Central memory CD4-positive, alpha-beta T cell (primary cell): ENCODE results near the gene COA7.

Experiments
- DNase-seq: peaks from one replicate; pipeline ENCODE4 v3.0.0; 2022

The COA7 gene

DNA sequence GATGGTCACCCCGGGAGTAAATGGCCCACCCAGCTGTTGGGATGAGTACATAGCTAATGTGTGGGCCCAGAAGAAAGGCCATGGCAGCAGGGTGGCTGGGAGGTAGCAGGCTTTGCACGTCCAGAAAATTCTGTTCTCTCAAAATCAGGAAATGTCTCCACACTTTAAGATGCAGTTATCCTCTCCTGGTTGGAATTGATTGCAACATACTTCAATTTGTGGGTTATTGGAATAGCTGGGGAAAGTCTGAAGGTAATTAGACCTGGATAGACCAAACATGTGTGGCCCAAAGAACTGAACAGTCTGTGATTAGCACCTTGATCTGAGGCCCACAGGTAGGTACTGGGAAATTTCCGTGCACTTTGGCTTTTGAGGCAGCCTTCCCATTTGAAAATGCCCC lies 30.2 kb downstream of the COA7 start:
- DNase-seq = no peak

DNA sequence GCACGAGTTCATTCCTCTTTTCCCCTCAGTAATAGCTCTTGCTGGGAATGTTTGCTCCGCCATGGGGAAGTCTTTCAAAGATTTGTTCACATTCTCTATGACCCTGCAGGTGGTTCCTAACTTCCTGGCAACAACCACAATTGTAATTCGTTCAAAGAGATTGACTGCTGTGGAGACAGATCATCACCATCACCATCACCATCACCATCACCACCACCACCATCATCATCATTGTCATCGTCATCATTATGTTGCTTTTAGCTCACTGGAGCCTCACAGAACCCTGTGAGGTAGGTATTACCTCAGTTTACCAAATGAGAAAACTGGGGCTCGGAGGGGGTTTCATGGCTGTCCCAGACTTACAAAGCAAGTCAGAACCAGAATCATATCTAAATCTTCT lies 30.9 kb downstream of the COA7 start:
- DNase-seq = no peak

DNA sequence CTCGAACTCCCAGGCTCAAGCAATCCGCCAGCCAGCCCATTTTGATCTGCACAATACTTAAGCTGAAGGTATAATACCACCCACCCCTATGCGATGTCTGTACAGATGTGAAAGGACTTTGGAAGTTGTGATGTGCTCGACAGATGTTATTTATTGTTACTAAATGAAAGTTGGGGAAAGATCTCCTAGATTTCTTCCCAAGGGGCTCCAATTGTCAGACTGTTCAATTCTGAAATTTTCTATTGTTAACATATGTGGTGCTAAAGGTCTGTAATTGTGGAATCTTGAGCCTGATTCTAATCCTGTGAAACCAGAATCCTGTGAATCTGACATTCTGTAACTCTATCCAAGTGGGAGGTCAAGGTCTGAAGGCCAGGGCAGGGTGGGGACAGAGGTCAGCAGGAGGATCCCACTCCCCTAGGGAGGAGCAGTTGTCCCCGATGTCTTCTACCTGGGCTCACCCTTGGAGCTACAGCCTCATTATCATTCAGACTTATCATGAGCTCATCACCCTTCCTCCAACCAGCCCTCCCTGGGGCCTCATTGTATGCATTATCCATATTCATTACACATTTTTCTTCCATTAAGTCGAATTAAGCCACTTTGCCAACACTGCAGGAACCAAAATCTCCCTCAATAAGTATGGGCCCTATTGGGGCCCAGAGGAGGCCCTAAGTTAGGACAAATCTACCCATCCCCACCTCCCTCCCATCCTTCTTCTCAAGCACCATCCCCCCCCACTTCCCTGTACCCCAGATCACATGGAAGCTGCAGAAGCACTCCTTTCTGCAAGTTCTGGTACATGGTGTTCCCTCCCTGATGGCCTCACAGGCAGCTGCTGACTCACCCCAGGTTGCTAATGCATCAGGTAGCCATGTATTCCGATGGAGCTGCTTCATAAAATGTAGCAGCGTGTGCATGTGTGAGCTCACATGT lies 32.9 kb downstream of the COA7 start:
- no peak for DNase-seq

DNA sequence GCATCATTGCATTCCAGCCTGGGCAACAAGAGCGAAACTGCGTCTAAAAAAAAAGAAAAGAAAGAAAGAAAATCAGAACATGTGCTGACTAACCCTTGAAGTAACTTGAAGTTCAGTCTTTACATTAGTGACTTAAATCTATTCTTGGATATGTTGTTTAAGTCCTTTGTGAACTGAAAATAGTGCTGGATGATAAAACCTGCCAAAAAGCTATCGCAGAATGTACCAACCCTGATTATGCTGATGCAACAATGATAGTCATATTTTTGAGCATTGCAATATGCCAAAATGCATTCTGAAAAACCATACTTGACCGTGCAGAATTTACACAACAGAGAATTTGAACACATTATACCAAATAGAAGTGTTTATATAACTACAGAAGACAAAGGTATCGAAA lies 34.4 kb downstream of the COA7 start:
- DNase-seq = no peak

DNA sequence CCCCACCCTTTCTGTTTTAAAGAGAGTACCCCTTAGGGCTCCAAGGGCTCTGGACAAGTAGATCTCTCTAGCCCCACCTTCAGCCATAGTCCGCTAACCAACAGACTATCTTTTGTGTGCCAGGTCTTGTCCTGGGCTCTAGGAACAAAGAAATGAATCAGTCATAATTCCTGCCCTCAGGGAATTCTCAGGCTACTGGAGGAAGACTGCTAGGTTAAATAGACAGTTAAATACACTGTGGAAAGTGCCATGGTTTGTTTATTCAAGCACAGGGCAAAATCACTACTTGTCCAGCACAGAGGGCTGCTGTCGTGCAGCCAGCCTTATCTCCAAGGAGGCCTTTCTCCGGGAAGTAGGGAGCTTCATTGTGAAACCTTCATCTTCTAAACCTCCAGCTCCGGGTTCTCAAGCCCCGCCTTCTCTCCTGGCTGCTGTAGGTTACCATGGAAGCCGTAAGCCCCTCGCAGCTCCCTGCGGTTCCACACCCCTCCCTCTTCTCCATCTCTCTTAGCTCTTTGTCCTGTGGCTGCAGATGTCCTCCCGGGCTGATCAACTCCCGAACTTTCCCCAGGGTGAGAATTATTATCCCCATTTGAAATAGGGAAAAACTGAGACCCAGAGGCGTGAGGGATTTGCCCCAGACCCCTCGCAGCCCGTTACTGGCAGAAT lies 35.4 kb downstream of the COA7 start:
- DNase-seq = no peak

DNA sequence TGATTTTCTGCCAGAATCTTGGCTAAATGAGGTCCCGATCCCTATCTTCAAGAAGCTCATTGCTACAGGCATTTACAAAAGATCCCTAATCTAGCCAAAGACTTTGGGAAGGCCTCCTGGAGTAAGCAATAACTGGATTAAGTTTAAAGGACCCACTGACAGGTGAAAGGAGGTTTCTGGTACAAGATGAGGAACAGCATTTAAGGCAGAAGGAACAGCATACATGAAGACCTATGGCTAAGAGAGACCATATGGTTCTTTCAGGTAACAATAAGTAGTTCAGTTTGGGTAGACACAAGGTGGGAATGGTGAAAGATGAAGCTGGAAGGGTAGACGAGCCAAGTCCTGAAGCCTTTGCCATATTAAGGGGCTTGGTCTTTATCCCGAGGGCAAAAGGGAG lies 37.3 kb downstream of the COA7 start:
- DNase-seq = no peak

DNA sequence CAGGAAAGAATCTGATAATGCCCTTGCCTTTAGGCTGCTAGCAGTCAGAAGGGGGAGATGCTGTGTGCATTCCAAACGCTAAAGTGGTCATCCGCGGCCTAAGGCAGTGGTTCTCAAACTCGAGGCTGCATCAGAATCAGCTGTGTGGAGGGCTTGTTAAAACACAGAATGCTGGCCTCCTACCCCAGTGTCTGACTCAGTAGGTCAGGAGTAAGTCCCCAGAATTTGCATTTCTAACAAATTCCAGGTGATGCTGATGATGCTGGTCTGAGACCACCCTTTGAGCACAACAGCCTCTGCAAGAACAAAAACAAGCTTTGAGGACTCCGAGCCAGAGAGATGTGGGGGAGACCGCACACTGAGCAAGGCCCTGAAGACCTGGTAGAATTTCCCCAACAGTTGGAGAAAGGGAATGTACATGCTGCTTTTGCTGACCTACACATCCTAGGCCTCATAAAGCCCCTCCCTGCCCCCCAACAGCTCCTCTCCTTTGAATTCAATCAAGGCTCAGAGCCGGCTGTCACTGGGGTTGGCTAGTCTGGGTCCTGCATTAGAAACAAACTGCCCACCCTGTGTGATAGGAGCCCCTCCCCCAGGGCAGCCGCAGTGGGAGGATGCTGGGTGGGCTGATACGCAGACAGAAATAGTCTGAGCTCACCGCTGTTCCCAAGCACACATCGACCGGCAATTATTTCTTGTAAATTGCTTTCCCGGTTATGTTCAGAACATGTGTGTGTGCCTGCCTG lies 38.1 kb downstream of the COA7 start:
- DNase-seq = no peak

DNA sequence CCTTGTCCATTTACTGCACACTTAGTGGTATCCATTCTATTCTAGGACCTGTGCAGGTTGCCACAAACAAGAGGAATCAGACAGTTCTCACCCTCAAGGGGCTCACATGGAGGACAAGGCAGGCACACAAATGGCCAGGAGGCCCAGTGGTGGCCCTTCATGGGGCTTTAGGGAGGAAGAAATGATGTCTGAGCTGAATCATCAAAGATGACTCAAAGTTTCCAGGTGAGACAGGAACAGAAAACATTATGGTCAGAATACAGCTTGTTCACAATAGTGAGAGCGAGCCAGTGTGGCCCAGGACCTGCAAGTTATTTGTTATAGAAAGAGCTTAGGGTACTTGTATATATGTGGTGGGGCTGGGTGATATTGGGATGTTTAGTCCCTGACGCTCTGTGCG lies 38.8 kb downstream of the COA7 start:
- no peak for DNase-seq

DNA sequence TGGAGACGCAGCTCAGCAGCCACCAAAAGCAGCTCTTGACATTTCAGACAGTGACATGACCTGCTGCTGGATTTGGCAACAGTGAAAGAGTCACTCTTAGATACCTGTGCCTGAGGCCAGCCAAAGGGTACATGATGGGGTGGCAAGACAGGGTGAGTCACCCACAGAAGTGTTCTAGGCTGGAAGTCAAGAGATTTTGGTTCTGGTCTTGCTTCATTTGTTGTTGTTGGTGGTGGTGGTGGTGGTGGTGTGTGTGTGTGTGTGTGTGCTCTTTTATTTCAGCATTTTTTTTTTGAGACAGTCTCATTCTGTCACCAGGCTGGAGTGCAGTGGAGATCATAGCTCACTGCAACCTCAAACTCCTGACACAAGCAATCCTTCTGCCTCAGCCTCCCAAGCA lies 39.4 kb downstream of the COA7 start:
- no peak for DNase-seq

DNA sequence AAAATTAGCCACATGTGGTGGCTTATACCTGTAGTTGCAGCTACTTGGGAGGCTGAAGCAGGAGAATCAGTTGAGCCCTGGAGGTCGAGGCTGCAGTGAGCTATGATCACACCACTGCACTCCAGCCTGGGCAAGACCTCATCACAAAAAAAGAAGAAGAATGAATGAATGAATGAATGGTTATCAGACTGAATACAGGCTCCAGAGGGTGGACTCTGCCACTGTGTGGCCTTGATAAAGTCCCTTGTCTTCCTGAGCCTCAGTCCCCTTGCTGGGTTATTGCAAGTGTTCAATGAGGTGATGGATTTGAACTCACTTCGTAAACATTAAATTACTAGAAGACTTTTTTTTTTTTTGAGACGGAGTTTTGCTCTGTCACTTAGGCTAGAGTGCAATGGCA lies 40.4 kb downstream of the COA7 start:
- DNase-seq = no peak

DNA sequence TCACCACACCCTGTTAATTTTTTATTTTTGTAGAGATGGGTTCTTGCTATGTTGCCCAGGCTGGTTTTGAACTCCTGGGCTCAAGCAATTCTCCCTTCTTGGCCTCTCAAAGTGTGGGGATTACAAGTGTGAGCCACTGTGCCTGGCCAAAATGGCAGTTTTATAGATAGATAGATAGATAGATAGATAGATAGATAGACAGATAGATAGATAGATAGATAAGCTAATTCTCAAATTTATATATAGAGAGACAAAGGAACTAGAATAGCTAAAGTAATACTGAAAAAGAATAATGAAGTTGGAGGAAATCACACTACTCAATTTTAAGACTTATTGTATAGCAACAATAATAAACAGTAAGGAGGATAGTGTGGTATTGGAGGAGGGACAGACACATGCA lies 44.1 kb downstream of the COA7 start:
- DNase-seq = no peak

DNA sequence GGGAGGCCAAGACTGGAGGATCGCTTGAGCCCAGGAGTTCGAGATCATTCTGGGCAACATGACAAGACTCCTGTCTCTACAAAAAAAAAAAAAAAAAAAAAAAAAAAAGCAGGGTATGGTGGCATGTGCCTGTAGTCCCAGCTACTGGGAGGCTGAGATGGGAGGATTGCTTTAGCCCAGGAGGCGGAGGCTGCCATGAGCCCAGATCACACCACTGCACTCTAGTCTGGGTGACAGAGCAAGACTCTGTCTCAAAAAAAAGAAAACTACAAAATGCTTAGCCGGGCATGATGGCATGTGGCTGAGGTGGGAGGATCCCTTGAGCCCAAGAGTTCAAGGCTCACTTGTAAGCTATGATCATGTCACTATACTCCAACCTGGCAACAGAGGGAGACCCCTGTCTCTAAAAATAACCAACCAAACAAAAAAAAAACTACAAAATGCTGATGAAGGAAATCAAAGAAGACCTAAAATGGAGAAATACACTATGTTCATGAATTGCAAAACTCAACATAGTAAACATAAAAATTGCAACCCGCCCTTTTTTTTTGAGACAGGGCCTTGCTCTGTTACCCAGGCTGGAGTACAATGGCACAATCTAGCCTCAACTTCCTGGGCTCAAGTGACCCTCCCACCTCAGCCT lies 44.8 kb downstream of the COA7 start:
- DNase-seq = no peak

DNA sequence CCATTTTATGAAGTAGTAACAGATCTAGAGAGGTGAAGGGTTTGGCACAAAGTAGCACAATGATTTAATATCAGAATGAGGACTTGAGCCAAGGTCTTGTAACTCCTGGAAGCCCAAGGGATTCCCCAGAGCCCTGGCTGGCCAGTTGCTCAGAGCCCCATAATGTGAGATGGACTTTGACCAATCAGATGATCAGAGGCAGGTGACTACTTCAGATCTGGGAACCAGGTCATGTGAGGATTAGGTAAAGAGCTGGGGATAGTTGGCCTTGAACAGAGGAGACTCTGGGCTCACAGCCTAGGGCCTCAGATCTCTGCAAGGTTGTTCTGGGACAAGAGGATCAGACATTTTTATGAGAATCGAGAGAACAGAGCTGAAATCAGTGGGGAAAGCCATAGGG lies 46.2 kb downstream of the COA7 start:
- DNase-seq = no peak

DNA sequence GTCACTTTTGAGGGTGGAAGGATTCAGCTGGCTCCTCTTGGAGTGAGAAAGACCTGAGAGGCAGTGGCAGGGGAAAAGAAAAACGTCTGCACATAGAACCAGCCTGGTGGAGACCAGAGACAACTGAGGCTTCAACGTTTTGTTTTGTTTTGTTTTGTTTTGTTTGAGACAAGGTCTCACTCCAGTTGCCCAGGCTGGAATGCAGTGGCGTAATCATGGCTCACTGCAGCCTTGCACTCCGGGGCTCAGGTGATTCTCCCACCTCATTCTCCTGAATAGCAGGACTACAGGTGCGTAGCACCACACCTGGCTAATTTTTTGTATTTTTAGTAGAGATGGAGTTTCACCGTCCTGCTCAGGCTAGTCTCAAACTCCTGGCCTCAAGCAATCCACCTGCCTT lies 52.9 kb downstream of the COA7 start:
- DNase-seq = no peak

DNA sequence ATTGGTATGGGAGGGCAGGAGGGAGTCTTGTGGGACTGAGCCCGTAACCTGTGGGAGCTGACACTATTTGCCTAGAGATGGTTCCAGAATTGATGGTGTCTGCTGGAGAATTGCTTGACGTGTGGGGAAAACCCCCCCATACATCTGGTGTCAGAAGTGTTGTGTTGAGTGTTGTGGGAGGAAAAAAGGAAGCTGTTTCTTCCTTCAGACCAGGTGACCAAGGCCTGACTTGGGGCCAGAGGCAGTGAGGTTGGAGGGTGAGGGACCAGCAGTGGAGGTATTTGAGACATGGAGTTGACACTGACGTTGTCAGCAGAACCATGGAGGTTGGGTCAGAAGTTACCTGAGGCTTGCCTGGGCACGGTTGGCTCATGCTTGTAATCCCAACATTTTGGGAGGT lies 56.8 kb downstream of the COA7 start:
- no peak for DNase-seq

DNA sequence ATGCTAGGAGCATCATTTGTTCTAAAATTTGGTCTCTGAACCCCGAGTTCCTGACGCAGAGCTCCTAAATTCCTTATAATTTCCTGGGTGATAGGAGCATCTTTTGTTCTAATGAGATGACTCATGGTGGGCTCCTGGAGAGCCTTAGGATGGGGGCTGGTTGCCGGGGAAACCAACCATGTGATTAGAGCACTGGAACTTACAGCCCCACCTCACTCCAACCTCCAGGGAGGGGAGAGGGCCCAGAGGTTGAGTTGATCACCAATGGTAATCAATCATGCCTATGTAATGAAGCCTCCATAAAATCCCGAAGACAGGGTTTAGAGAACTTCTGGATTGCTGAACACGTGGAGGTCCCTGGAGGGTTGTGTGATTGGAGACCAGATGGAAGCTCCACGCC lies 57.5 kb downstream of the COA7 start:
- DNase-seq = no peak

DNA sequence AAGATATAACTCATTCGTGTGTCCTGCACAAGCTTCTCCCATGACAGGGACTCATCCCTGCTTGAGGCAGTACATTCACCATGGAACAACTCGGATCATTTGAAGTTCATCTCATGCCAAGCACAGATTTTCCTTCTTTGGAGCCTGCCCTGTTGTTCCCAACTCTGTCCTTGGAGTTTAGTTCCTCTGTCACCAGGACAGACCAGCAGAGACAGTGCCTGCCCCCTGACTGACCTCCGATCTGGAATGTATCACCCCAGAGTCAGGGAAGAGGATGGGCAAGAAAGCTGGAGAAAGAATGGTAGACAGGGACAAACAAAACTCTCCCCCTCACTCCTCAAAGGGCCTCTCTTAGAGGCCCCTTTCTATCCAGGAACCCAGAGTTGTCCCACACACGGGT lies 60.2 kb downstream of the COA7 start:
- DNase-seq = no peak

DNA sequence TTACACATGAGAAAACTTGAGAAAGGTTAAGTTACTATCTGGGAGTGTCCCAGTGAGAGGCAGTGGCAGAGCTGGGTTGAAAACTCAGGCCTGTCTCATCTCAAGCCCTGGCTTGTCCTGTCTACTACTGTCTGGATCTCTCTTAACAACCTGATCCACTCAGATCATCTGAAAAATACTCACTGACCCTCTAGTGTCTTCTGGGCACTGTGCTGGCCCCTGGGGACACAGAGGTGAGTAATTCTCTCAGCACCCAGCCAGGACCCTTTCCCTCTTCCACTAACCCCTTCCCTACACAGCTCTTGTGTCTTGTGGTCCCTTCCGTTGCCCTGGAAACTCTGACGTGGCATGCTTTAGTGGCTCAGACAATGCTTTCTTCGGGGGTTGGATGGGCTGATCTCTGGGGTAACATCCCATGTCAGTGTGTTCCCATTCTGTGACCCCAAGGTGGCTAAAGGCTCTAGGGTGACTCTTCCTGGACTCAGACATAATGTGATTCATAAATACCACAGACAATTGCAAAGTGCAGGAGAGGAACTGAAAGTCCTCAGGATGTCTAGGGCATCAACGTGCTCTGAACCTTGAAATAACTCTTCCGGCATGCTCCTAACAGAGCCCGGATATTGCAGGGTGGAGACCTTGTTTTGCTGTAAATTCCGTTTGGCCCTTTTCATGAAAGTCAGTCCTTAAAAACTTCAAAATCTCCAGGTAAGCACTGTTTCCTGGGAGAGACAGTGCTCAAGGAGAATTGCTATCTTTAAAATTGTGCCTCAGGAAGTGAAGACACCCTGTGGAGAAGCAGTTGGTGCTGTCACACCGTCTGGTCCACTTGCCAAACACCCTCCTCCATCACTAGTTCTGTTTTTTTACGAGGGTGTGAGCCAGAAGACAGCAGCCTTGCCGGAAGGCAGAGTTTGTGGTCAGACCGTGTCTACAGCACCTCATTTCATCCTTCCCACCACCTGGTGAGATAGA lies 61.1 kb downstream of the COA7 start:
- DNase-seq = peak; percentile 90

DNA sequence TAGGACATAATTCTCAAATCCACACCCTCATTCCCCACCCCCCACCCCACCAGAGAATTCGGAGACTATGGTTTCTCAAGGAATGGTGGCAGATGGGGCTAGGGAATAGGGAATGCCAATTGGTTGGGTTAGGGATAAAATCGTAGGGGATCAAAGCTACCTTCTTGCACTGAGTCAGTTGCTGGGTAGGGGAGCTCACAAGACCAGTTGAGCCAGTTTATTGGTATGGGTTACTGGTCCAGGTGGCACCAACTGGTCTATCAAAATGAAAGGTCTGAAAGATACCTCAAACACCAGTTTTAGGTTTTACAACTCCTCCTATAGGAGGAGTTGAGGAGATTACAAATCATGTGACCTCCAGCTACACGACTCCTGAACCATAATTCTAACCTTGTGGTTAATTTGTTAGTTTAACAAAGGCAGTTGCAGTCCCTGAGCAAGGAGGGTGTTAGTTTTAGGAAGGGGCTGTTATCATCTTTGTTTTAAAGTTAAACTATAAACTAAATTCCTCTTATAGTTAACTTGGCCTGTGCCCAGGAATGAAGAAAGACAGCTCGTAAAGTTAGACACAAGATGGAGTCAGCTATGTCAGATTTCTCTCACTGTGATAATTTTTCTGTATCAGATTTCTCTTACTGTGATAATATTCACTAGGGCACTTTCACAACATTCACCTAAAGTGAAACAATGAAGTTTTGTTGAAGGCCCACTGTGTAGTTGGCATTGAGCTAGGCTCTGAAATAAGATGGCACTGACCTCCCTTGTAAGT lies 62.6 kb downstream of the COA7 start:
- no peak for DNase-seq
